NCI-H2227 treated with DMSO at 0.1 percent for 48 hours (cell line): ENCODE measurements around the gene ARR3.
"Not testable (repeated sequence)": the region's sequence is repeated elsewhere in the genome, so short reads cannot be mapped to it uniquely, and the experiment has no call there.

Experiments used
- DNase-seq: peaks from one replicate; lab custom pipeline; 2025; lab: John Stamatoyannopoulos, UW

Gene ARR3

GRCh38 chrX:70280573-70280972 is 12.4 kb downstream of the ARR3 start:
- no peak for DNase-seq

DNA sequence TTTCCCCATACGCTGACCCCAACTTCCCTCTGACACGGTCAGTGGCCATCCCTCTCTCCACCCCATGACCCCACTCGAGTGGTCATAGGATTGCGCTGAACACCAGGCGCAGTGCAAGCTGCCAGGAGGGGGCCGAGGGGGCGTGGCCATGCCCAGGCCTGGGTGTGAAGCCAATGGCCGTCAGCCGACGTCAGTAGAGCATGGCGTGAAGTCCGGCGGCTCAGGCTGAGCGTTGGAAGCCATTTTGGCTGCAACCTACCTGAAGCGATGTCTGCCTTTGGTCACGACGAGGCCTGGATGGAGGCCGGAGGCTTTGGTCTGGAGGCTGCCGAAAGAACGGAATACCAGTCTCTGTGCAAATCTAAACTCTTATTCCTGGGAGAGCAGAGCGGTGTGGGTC is 13.8 kb downstream of the ARR3 start, which contains the start of gene RAB41:
RAB41 (plus strand) TSS at position 222 of the 400 bp plus-strand sequence; CDS start at position 268, 46 bp downstream.
- DNase-seq, result no peak

DNA sequence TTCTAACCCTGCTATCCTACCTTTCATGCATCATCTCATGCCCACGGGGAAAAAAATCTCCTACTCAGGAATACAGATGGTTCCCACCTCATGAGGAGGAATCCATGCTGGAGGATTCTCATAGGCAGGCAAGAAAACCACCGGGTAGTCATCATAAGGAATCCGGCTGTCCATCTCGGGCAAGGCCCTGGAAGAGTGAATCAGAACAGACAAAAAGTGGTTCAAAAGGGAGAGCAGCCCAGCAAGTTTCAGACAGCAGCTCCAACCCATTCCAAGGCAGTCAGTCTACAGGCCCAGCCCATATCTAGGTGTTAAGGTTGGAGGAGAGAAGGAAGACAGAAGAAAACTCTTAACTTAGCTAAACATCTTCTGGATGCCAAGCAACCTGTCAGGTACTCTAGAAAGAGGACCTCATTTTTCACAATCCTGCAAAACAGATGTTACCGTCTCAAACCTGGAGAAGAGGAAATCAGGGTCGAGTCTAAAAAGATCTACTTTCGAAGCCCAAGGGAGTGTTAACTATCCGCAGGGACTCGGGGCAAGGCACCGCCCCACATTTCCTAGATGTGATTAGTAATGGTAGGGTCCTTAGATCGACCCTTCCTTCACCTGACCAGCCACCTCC is 21.1 kb downstream of the ARR3 start:
- peak; percentile 19 for DNase-seq

DNA sequence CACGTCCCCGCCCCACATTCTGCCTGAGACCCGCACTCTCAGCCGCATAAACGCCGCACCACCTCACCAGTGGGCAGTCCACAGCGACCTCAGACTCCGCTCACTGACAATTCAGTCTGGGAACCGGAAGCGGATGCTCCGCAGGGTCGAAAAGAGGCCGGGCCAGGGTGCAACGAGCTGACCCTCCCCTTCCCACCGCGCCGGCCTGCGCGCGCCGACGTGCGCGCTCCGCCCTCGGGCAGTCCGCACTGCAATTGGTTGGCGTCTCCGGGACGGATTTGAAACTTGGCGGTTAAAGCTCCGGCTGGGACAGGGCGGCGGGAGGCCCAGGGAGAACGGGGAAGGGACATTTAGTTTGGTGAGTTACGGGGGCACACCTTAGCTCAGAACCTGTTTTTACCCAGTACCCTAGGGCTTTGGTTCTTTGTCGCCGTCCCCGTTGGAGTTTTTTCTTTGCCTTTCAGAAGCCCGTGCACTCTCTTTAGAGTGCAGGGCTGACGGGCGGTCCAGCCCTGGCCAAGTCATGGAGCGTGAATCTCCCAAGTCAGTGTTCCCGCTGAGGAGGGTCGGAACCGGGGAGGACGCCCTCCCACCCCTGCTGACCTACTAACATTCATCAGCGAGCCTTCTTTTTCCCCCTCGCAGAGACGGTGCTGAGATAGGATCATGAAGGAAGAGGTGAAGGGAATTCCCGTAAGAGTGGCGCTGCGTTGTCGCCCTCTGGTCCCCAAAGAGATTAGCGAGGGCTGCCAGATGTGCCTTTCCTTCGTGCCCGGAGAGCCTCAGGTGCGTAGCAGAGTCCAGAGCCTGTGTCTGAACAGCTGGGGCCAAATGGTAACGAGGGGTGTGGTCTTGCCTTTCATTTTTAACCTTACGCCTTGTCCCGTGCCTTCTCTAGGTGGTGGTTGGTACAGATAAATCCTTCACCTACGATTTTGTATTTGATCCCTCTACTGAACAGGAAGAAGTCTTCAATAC is 21.9 kb downstream of the ARR3 start, which contains the start of the genes KIF4A and PDZD11:
KIF4A (plus strand) TSS at position 312 of the 978 bp plus-strand sequence; CDS start at position 667, 355 bp downstream.
PDZD11 (minus strand) TSS at position 135 of the 978 bp plus-strand sequence. CDS start 586 bp downstream, outside the sequence.
- DNase-seq, result peak; percentile 91

DNA sequence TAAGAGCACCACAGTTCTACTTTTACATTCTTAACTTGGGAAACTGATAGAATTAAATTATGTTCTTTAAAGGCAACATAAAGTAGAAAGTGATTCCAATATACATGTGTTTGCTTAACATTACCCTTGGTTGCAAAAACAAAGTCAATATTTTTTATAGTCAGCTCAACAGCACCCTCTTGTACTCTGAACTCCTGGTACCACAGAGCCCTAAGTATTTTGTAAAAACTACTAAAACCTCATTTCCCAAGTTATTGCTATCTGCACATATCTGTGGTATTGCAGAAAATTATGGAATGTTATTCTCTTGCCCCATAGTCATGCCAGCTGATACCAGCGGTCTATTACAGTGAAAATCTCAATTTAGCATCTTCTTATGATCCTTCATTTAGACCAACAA is 24.7 kb downstream of the ARR3 start:
- DNase-seq, result no peak

DNA sequence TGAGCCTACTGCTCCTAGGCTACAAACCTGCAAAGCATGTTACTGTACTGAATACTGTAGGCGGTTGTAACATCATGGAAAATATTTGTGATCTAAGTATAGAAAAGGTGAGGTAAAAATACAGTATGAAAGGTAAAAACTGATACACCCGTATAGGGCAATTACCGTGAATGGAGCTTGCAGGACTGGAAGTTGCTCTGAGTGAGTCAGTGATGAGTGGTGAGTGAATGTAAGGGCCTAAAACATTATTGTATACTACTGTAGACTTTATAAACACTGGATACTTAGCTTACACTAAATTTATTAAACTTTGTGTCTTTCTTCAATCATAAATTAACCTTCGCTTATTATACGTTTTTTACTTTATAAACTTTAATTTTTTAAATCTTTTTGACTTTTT is 25.5 kb downstream of the ARR3 start:
- no peak for DNase-seq

DNA sequence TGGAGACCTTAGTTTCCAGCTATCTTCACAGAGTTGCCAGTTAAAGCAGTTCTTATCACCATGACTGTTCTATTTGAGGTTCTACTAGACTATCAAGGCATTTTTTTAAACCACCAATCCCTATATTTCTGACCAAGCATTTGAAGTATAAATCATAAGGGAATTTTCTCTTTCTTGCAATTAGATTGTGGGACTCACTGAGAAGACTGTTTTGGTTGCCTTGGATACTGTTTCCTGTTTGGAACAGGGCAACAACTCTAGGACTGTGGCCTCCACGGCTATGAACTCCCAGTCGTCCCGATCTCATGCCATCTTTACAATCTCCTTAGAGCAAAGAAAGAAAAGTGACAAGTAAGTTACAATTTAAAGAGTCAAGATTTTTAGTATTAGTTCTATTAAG is 33.6 kb downstream of the ARR3 start:
- no peak for DNase-seq

DNA sequence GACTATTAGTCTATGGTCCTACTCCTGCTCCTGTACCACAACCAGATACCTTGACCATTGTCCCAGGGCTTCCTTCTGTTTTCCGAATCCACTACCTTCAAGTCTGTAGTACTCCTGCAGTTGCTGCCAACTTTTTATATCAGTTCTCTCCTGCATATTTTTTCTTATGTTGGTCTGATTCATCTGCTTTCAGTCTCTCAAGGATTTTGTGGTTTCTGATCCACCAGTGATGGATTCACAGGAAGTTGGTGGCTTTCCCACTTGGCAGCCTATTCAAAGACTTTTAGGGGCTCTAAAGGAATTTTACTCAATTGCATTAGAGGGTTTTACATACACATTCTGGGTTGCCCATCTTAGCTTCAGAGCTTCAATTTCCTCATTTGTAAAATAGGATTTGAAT is 45.4 kb downstream of the ARR3 start:
- no peak for DNase-seq

- DNase-seq, result no peak
These were observed 54.6 kb downstream of the ARR3 start for GRCh38 chrX:70322784-70323183.

DNA sequence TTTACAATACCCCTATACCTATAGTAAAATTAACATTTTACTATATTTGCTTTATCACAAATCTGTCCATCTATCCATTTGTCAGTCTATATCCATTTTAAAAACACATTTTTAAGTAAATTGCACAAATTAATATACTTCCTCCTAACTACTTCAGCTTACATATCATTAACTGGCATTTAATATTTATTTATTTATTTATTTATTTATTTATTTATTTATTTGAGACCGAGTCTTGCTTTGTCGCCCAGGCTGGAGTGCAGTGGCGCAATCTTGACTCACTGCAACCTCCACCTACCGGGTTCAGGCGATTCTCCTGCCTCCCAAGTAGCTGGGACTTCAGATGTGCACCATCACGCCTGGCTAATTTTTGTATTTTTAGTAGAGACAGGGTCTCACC is 55.5 kb downstream of the ARR3 start:
- not testable (repeated sequence) for DNase-seq

DNA sequence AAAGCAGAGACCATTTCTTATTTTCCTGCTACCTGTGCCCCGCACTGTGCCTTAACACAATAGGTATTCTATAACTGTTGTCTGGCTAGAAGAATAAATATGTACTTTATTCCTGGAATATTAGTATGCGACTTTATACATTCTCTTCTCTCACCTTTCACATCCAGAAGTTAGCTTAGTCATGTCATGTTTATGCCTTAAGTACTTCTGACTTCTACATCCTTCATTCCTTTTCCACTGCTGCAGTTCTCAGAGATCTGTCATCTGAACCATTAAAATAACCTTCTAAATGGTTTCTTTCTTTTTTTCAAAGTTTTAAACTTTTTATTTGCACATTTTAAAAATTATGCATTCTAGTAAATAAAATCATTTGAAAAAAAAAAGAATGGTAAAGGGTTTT is 56.2 kb downstream of the ARR3 start:
- DNase-seq, result no peak

- no peak for DNase-seq
These were observed 63.0 kb downstream of the ARR3 start for GRCh38 chrX:70331161-70331560.
